CD4-positive, alpha-beta T cell treated with Interferon gamma for 1 hour (primary cell): ENCODE data around the gene PADI2.

Experiments used
- DNase-seq: peaks from one replicate; pipeline ENCODE4 v3.0.0-alpha.2; 2020

PADI2 gene

GRCh38 chr1:17137441-17137840 lies 18.2 kb upstream of the PADI2 start:
- no peak for DNase-seq

- DNase-seq, result no peak
Observed at GRCh38 chr1:17136936-17137335, 17.7 kb upstream of the PADI2 start.

GRCh38 chr1:17136145-17136544 lies 16.9 kb upstream of the PADI2 start:
- DNase-seq, result no peak

GRCh38 chr1:17135530-17135929 lies 16.3 kb upstream of the PADI2 start:
- no peak for DNase-seq

GRCh38 chr1:17134724-17135123 lies 15.5 kb upstream of the PADI2 start:
- no peak for DNase-seq

- no peak for DNase-seq
Observed at GRCh38 chr1:17134034-17134433, 14.8 kb upstream of the PADI2 start.

DNA sequence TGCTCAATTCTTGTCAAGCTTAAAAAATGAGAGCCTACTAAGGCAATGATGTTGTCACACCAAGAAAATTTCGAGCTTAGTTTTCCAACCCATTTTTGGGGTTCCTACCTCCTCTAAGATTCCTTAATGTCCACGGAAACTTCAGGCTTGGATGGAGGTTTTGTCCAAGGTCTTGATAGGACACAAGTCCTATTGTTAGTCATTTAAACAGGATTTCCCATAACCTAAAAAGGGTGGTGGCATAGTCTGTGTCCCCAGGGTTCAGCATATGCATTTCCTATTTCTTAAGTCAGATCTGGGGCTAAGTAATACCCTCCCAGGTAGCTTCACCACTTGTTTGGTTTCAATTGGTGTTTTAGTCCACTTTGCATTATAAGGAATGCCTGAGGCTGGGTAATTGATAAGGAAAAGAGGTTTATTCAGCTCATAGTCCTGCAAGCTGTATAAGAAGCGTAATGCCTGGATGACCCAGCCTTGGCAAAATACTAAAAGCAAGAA lies 10.9 kb upstream of the PADI2 start:
- DNase-seq, result no peak

GRCh38 chr1:17128361-17128760 lies 9.1 kb upstream of the PADI2 start:
- DNase-seq, result peak; percentile 13

DNA sequence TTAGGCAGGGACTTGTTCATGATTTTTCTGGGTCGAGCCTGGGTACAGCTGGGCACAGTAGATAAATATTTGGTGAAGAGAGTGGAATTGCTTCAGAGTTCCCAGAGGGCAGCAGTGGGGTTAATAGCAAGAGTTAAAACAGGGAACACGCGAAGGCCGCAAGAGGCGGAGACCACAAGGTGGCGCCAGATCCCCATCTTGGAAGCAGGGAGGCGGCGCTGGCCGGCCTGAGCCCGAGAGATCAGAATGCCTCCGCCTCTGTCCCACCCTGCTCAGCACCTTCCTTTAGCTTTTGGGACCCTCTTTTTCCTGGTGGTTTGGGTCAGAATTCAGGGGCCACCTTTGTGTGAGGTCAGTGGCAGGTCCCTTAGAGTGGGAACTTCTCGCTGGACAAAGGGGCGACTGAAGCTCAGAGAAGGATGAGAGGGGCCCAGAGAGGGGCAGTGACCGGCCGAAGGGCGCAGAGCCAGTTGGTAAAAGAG lies 6.5 kb upstream of the PADI2 start:
- peak; percentile 72 for DNase-seq

DNA sequence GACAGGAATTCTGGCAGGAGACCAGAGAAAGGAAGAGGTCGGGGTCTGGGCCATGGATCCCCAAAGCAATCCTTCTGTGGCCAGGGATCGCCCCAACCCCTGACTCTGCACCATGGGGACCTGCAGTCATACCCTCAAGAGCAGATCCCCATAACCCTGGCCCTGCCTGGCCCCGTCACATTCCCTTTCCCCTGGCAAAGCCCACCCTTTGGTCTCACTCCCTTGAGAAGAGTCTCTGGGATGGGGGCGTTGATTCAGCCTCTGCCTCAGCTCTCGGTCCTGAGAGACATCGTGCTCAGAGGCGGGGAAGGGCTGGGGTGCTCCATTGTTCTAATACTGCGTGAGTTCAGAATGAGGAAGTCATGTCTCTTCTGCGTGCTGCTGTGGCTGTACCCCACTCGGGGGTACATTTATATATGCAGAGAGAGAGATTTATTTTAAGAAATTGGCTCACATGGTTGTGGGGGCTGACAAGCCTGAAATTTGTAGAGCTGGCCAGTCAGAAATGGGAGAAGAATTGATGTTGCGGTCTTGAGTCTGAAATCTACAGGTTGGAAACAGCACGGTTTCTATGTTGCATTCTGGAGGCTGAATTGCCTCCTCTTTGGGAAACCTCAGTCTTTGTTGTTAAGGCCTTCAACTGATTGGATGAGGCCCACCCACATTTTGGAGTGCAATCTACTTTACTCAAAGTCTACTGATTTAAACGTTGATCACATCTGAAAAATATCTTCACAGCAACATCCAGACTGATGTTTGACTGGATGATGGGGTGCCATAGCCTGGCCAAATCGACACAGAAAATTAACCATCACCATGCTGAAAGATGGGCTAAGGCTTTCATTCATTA lies 4.2 kb upstream of the PADI2 start:
- no peak for DNase-seq

DNA sequence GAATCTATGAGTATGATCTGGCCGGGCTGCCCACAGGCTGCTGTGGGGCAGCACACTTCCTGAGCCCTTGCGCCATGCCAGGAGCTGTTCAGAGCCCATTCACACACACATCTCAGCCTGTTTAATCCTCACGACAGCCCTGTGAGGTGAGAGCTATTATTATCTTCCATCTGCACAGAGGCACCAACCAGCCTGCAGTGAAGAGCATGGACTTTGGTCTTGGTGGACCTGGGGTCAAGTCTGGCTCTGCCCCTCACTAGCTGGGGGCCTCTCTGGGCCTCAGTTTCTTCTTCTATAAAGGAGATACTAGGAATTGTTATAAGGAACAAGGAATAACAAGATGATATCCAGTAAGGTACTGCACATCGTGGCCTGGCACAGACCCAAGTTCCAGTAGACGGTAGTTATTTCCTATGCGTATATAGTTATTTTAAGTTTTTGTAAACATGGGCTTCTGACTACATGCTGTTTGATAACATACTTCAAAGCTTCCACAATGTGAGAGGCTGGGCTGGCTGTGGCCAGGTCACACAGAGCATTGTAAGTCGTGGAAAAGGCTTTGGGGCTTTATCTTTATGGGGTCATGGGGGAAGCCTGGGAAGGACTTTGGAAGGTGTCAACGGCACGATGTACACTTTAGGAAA lies 3.4 kb upstream of the PADI2 start:
- no peak for DNase-seq

DNA sequence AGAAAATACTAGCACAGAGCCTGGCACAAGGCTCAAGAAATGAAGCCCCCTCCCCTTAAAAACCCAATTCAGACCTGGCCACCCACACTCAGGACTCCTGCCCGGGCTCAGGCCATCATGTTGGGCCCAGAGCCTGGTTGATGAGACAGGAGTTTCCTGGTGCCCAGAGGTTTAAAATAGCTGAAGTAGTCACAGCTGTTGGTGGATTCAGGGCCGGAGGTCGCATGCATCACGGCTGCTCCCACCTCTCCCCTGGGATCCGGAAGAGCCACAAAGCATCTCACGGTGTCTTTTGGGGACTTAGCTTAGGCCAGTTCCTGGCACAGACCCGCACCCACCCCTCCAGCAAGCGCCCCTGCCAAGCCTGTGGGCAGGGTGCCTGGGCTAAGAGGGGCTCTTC lies 2.6 kb upstream of the PADI2 start:
- no peak for DNase-seq

DNA sequence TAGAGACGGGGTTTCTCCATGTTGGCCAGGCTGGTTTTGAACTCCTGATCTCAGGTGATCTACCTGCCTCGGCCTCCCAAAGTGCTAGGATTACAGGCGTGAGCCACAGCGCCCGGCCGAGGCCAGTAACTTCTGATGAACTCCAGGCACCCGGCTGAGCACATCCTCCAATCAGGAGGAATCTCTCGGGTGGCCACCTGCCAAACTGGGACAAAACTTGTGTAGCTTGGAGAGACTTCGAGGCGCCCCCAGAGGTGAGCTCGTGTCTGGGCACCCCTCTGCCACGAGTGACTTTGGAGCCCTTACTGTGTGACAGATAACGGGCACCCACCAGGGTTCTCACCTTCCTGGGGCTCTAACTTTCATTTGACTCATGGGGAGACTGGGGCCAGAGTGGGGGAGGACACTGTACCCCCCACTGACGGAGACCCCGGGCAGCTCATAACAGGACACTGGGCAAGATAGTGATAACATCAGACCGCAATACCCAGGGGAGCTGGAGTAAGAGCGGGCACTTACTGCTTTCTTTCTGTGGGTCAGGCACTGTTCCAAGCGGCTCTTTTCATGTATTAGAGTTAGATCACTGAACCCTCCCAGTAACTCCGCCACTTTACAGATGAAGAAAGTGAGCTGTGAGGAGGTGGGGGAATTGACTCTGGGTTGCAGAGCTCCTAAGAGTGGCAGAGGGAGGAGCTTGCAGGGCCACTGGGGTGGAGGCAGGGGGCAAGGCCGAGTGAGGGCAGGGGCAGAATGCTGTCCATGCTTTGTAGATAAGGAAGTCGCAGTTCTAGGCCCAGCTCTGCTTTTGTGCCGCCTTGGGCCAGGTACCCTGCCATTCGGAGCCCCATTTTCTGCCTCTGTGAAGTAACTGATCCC lies 1.9 kb upstream of the PADI2 start:
- no peak for DNase-seq

DNA sequence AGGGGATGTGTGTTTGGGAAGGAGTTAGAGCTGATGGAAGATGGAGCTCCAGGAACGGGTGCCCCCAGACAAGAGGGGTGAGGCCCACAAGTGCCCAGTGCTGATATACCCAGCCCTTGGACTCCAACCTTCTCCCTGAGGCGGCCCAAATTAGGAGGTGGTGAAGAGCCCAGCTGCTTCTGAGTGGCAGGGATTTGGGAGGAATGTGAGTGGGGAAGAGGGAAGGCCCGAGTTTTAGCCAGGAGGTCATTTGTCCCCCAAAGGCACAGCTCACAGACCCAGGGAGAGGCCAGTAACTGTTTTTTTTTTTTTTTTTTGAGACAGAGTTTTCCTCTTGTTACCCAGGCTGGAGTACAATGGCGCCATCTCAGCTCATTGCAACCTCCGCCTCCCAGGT lies 1.2 kb upstream of the PADI2 start:
- no peak for DNase-seq

DNA sequence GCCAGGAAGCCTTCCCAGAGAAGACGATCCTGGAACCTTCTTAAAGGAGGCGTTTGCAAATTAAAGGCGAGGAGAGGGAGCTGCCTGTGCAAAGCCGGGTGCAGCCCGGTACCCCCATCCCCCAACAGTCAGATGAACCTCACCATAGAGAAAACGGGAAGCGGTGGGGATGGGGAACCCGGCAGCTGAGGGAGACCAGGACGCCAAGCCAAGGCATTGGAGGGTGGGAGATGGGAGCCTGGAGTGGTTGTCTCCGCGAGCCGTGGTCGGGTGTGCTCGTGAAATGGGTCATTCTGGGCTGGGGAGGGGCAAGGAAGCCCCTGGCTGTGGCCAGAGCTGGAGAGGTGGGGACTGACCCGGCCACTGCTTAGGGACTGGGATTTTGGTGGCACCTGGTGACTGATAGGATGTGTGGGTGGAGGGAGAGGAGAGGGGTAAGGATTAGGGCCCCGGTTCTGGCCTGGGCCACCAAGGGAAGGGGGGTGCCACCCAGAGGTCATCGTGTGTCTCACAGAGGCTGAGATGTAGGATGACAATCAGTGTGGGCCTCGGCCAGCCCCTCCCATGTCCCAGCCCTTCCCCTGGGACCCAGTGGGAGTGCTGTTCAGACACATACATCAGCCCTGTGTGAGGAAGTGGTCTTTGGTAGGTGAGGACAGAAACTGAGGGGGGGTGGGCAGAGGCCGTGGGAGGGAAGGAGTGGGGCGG lies 676 bp upstream of the PADI2 start:
- DNase-seq, result peak; percentile 8

GRCh38 chr1:17118706-17119075 lies 560 bp downstream of the PADI2 start:
- DNase-seq, result no peak

GRCh38 chr1:17118268-17118667 lies 983 bp downstream of the PADI2 start:
- no peak for DNase-seq

- no peak for DNase-seq
Observed at GRCh38 chr1:17117451-17118265, 1.6 kb downstream of the PADI2 start.

DNA sequence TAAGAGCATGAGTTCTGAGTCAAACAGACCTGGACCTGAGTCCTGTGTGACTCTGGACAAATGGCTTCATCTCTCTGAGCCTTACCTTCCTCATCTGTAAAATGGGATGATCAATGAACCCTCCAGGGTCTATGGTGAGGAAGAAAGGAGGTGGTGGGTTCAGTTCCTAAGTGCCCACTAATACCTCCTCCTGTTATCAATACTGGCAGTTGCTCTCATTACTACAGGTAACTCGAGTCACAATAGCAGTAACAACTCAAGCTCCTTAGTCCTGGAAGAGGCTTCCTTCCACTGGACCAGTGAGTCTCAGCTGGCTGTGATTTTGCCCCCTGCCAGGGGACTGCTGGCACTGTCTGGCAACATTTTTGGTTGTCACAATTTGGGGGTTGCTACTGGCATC lies 2.6 kb downstream of the PADI2 start:
- DNase-seq, result no peak

DNA sequence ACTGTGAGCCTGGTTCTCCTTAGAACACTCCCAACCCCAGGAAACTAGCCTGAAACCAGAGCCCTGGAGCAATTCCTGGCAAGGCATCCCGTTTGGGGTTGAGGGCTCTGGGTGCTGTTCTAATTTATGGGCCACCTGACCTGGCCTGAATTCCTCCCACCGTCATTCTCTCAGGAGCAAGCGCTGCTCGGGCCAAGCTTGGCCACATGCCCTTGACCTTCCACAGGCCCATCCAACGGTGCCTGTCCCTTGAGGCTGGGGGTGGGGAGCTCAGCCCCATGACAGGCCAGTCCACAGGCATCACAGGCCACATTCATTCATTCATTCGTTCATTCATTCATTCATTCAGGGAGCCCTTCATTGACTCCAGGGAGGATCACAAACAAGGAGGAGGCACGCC lies 5.3 kb downstream of the PADI2 start:
- DNase-seq, result no peak

DNA sequence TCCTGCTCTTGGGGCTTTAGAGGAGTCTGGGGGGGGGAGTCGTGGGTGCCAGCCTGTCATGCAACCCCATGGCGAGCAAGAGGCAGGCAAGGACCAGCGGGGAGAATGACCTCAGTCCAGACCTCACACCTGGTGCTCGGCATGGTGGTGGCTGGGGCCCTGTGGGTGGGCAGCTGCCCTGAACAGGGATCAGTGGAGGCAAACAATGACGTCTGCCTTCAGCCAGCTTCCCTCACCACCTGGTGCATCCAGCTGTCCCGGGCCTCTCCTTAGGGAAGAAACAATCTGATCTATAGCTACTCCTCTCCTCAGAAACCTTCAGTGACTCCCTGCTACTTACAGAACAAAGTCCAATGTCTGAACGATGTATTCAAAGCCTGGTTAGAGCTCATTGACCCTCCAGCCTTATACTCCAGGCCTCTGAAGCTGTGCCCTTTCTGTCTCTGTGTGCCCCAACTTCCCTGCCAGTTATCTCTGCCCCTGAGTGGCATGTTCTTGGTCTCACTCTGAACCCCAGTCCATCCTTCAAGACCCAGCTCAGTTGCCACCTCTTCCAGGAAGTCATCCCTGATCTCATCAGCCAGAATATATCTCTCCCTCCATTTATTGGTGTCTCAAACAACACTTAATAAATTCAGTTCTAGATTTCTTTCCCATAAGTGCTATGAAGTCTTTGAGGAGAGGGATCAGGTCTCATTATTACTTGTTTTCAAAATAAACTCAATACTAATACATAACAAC lies 6.6 kb downstream of the PADI2 start:
- DNase-seq, result no peak
